ENCODE results near the gene TSPAN14.
"Not testable (repeated sequence)": the region's sequence is repeated elsewhere in the genome, so short reads cannot be mapped to it uniquely, and the experiment has no call there.

The TSPAN14 gene

DNA sequence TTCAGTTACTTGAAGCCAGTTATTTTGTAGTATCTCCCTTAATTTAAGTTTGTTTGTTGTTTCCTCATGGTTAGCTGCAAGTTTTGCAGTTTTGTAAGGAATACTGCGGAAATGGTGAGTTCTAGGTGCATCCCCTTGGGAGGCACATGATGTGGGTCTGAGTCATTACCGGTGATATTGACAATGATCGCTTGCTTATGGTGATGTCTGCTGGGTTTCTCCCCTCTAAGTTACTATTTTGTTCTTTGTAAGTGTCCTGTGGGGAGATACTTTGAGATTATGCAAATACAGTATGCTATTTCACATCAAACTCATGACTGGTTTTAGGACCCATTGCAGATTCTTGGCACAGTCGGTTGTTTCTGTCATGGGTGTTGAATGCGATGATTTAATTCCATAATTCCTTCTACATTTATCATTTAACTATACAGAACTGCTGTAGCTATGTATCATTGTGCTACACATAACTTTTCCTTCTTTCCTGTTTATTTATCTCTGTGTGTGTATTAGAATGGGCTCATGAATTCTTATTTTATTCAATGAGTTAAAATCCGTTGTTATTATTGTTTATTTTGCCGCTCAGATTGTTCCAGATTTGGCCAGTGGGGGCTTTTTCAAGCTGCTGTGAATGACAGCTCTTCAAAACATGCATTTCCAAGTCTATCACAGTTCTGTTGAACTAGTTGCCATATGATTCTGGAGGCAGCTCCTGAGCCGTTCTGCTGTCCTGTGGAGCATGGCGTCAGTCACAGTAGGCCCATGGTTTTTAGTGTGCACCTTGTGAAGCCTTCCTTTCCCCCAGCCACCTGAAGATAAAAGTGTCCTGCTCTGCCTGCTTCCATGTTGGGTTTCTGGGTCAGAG is 18.4 kb downstream of the TSPAN14 start:
- DNase-seq = no peak

DNA sequence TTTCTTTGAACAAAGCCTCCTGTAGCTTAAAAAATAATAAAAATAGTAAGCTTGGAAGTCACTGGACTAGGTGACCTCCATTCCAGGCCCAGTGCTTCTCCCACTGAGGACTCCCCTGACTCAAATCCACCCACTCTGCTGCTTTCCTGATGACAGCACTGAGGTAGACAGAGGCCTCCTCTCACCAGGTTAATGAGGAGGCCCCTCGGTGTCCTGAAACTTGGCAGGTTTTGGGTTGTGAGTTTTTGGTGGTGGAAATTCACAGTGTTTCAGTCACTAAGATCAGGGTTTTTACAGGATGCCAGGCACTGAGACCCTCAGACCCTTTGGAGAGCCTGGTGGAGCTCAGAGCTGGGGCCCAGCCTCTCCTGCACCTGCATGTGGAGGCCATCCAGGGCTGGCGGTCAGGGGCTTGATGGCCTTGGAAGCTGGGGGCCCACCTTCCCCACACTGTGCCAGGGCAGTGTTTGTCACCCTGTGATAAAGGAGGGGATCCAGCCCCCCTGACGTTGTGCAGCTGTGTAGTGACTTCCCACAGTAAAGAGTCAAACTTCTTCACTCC is 19.1 kb downstream of the TSPAN14 start:
- no peak for DNase-seq

DNA sequence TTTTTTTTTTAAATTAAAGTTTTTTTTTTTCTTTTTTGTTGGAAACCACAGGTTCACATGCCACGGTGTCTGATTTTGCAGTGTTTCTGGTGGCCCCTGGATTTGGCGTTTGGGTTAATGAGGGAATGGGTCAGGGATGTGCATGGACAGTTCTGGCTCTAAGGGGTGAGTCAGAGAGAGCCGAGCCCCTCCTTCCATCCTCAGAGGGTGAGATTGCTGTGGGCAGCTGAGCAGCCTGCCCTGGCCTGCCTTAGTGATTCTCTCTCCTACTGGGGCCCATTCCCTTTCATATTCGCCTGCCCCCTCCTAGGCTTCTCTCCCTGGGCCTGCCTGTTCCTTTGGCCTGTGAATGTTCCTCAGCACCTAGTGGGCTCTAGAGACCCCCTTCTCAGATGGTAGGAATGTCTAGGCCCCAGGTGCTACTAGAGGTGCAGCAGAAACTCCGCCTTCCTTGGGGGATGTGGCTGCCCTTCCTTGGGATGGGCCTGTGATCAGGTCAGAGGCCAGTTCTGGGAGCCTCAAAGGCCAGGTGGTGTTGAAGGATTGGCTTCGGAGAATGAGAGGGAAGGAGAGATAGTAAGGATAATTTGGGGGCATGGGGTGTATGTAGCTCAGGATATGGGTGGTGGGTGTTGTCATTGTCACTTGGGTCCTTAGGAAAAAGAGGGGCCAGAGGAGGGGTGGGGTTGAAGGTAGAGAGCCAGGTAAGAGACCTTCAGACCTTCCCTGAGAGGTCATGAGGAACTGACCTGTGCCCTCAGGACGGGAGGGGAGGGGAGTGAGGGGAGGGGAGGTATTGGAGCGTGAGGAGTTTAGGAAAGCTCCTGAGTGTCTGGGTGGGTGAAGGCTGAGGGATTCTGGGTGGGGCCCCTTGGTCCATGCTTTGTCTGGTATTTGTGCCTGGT is 19.8 kb downstream of the TSPAN14 start:
- DNase-seq = no peak

DNA sequence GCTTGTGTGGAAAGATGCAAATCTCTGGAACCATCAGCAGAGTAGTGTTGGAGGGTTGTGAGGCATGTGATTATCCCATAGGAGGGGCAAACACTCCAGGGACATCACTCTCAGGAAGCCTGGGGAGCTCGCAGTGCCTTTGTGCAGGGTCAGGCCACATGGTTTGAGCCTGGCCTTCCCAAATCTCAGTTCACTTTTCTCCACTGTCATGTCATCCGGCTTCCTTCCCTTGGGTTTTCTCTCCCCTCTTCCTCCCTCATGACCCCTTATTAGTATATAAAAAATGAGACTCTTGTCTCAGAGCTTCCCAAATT is 20.4 kb downstream of the TSPAN14 start:
- DNase-seq = no peak

DNA sequence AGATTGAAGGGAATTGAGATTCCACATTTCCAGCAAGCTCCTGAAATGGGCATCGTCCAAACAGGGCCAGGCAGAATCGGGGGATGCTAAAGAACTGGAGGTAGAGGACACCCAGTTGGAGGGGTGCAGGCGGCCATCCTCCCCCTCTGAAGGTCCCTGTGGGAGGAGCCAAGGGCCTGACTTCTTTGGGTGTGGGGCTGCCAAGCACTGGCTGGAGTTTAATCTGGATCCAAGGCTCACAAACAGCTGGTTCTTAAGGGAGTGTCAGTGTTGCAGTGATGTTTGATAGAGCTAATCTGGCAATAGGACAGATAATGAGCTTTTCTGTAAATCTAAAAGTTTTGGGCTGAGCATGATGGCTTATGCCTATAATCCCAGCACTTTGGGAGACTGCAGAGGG is 20.8 kb downstream of the TSPAN14 start:
- no peak for DNase-seq

DNA sequence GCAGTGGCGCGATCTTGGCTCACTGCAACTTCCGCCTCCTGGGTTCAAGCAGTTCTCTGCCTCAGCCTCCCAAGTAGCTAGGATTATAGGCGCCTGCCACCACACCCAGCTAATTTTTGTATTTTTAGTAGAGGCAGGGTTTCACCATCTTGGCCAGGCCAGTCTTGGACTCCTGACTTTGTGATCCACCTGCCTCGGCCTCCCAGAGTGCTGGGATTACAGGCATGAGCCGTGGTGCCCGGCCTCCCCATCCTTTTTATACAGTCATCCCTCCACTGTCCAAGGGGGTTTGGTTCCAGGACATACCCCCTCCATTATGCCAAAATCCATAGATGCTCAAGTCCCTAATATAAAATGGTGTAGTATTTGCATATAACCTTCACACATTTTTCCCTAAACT is 21.5 kb downstream of the TSPAN14 start:
- not testable (repeated sequence) for DNase-seq

DNA sequence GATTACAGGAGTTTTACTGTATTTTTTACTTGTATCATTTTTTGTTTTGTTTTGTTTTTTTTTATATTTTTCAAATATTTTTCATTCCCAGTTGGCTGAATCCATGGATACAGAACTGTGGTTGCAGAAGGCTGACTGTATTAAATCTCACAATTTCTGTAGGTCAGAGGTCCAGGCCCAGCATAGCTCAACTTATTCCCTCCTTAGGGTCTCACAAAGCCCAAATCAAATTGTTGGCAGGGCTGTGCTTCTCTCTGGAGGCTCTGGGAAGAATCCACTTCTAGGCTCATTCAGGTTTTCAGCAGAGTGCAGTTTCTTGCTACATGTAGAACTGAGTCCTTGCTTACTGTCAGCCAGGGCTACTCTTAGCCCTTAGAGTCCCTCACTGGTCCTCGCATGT is 22.6 kb downstream of the TSPAN14 start:
- no peak for DNase-seq

DNA sequence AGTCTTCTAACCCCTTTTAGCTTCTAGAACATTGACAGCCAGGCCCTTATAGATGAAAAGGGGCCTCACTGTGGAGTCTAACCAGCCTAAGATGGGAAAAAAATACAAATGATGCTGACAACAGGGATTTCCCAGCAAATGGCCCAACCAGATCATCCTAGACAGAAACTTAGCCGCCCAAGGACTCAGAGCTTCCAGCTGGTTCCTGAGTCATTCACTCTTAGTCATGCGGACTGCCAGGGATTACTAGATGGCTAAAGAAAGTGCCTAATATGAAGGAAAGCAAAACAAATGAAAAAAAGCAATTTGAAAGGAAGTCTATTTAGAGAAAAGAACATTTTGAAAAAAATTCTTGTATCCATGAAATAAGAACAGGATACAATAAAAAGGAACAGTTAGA is 23.7 kb downstream of the TSPAN14 start:
- DNase-seq = no peak

DNA sequence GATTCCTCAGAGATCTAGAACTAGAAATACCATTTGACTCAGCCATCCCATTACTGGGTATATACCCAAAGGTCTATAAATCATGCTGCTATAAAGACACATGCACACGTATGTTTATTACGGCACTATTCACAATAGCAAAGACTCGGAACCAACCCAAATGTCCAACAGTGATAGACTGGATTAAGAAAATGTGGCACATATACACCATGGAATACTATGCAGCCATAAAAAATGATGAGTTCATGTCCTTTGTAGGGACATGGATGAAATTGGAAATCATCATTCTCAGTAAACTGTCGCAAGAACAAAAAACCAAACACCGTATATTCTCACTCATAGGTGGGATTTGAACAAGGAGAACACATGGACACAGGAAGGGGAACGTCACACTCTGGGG is 26.3 kb downstream of the TSPAN14 start:
- DNase-seq = not testable (repeated sequence)

DNA sequence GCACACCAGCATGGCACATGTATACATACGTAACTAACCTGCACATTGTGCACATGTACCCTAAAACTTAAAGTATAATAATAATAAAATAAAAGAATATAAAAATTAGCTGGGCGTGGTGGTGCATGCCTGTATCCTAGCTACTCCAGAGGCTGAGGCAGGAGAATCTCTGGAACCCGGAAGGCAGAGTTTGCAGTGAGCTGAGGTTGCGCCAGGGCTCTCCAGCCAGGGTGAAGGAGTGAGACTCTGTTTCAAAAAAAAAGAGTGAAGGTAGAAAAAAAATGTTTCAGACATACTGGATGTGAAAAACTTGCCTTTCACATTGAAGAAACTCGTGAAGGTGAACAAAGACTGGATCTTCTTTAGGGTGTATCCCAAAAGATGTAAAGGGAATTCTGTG is 26.7 kb downstream of the TSPAN14 start:
- no peak for DNase-seq

DNA sequence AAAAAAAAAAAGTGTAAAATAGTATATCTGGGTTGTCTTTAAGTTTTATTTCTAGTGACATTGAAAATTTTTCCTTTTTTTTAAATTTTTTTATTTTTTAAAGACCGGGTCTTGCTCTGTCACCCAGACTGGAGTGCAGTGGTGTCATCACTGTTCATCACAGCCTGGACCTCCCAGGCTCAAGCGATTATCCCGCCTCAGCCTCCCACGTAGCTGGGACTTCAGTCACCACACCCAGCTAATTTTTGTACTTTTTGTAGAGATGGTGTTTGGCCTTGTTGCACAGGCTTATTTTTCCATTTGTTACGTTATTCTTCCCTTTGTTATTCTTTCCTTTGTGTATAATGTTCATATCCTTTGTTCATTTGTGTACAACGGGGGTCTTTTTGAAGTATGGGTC is 30.1 kb downstream of the TSPAN14 start:
- no peak for DNase-seq

DNA sequence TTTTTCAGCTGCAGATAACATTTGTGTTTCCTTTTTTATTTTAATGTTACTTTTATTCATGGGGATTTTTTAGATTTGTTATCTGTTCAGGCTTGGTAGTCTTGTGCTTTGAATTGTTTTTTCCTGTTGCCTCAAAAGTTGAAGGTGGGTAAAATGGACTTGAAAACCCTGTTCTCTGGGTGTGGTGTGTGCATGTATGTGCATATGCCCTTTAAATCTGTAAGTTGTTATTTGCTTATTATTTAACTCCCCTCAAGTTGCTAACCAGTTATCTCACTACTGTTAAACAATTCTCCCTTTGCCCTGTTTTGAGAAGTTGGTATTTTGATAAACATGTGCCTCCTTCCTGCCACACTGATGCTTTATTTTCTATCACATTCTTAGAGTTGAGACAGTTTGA is 30.6 kb downstream of the TSPAN14 start:
- DNase-seq = no peak

DNA sequence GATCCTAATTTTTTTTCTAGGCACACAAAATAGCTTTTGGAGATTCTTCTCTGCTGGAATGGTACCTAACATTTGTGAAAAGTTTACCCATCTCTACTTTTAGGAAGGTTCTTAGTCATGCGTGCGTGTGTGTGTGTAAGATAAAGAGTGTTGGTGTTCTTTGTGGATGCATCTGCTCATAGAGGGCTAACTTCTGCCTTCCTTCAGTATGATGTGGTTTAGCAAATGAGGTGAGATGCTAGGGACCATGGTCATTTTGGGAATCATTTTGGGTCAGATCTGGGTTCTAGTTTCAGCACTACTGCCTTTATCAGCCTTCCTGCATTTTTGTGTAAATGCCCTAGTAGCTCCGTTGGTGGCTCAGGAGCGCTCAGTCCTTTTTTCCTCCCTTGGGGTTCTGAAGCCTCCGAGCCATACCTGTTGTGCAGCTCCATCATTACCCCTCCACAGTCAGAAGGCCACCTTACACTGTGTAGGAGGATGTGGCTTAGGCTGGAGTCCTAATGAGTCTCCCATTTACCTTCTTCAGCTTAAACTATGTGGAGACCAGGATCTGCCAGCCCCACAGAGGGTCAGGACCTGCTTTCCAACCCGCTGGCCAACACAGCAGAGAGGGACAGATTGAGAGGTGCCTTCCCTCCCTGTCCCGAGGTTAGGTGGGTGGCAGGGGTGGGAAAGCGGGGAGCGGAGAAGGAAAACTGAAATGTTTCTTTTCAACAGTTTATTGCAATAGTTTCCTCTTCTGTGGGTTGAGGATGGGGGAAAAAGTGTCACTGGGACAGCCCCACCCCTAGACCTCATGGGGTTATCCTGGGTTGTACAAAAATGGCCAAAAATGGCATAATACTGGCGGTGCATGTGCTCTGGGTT is 31.2 kb downstream of the TSPAN14 start:
- no peak for DNase-seq

DNA sequence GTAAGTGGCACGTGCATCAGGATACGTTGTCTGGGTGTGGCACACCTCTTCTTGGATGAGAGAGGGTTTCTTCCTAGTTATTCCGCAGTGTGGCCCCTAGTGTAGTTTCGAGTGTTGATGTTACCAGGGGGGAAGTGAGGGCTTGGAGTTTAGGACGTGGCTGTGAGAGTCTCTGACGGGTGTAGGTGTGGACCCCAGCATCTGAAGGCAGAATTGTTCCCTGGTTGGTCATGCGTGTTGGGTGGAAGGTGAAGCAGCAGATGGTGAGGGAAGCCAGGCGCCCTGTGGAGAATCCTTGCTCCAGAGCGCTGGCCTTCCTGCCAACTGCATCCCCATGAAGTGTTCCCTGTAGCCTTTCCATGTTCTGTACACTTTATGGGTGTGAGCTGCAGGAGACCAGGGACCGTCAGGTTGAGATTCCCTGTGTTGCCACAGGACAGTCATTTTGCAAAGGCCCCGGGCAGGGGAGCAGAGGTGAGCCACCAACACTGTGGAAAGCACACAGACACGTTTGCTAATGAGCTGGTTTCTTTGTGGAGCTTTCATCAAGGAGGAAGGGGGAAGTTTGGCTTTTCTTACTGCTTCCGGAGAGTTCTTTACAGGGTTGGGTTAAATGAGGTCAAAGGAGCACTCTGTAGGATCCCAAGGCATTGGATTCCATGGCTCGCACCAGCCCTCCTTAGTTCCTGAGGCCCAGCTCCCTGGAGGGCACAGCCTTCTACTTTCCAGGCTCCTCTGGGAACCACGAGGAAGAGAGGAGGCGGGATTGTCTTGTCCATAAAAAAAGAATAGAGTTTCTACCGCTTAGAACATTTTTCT is 32.0 kb downstream of the TSPAN14 start:
- DNase-seq = no peak

DNA sequence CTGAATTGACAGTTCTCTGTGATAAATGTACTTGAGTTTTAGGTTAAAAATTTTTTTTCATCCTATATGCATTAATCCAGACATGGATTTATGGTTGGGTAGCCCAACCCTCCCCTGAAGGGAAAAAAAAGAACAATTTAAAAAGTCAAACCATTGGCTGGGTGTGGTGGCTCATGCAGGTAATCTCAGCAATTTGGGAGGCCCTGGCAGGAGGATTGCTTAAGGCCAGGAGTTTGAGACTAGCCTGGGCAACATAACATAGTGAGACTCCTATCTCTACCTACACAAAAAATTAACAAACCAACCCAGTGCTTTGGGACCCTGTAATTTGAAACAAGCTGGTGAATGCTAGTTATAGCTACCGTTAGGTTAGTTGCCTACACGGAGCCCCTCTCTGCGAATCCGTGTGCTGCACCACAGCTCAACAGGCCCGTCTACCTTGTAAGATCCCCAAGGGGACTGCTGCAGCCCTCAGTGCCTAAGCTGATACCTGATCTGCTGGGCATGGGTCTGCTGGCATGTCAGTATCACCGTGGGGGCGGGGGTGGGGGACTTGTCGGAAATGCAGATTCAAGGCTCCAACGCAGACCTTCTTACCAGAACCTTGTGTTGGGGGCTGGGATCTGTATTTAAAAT is 32.8 kb downstream of the TSPAN14 start:
- DNase-seq = no peak

DNA sequence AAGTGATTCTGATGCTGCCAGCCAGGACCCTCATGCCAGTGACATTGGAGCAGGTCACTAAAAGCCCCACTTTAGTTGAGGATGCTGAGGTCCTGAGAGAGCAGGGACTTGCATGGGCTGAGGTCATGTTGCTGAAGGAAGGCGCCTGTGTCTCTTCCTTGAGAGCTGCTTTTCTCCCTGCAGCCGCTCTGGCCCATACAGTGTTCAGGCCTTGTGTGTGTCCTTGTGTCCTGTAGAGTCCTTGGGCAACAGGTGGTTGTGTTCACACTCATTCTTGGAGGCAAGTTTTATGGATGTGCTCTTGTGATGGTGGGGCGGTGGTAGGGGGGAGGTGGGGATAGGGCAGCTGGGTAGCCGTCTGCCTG is 33.3 kb downstream of the TSPAN14 start:
- no peak for DNase-seq

DNA sequence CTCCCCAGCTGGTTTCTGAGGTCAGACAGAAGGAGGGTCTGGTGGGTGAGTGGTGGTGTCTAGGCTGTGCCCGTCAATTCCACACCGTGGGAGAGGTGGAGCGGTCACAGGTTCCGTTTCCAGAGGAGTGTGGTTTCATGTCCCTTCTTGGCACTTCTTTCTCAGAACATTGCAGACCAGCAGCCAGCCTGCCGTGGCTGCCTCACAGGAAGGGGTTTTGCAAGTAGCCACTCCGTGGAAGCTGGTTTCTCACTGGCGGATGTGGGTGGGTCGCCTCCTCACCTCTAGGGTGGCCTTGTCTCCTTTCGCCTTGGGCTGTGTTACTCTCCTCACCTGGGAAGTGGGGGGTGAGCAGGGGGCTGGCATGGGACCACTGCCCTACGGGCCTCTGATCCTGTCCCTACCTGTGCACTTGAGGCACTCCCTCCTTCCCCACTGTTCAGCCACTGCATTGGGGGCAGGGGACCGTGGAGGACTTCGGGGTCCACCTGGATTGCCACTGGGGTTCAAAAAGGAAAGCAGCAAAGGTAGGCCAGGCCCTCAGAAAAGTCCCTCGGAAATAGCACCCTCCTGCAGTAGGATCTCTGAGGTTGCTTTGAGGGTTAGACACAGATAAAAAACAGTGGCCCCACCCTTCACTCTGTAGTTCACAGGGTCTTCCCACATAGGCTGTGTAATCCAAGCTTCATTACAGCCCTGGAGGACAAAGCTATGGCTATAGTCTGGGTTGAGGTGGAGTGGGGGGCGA is 33.9 kb downstream of the TSPAN14 start:
- peak; percentile 20 for DNase-seq

DNA sequence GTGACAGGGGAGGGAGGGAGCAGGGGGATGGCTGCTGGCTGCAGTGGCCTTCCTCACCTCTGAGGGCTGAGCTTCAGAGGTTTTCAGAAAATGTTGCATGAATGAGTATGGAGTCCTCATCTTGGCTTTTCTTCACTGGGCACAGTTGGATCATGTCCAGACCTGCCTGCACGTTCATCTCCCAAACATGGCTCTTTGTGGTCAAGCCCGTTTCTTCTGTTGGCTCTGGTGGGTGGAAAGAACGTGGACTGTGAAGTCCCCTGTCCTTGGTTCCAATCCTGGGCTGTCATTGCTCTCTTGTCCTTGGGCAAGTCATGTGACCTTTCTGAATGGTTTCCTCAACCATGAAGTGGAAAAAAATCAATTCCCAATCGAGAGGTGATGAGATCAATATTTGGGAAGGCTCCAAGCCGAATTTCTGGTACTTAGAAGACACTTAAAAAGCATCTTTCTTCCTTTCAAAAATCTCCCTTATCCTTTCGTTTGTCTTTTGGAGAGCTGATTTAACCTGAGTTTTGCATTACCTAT is 34.5 kb downstream of the TSPAN14 start:
- DNase-seq = no peak

DNA sequence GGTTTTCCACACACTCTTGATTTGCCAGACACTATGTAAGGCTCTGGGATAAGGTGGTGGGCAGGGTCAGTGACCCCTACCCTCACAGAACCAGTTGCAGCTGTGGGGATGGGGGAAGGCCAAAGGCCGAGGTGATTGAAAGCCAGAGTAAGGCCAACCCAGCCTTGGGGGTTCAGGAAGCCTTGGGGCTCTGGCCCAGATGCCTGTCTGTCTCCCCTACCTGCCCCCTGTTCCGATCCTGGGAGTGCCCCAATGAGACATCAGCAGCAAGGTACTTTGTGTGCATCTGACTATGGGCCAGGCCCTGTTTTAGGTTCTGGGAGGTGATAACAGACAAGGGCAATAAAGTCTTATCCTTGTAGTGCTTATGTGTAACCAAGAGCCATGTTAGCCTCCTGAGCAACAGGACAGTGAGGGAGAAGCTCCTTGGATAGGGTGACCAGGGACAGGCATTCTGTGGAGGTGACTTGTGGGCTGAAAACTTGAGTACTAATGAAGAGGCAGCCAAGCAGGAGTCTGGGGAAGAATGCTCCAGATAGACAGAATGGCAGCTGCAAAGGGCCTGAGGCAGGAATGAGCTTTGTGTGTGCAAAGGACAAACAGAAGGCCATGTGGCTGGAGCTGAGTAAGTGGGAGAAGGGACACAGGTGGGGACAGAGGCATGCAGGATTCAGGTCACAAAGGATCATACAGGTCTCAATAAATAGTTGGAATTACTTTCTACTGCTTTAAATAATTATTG is 35.4 kb downstream of the TSPAN14 start:
- no peak for DNase-seq
